GM19043 (cell line): ENCODE results near the gene SLC25A30.

Source experiments
- ATAC-seq: cut with Tn5 transposase; IDR thresholded peaks from one replicate; pipeline ENCODE4 v1.9.1; 2021; ENCODE audit warnings: low read depth; ENCODE audit not compliant: unreplicated experiment

The SLC25A30 gene, protein sequence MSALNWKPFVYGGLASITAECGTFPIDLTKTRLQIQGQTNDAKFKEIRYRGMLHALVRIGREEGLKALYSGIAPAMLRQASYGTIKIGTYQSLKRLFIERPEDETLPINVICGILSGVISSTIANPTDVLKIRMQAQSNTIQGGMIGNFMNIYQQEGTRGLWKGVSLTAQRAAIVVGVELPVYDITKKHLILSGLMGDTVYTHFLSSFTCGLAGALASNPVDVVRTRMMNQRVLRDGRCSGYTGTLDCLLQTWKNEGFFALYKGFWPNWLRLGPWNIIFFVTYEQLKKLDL

DNA sequence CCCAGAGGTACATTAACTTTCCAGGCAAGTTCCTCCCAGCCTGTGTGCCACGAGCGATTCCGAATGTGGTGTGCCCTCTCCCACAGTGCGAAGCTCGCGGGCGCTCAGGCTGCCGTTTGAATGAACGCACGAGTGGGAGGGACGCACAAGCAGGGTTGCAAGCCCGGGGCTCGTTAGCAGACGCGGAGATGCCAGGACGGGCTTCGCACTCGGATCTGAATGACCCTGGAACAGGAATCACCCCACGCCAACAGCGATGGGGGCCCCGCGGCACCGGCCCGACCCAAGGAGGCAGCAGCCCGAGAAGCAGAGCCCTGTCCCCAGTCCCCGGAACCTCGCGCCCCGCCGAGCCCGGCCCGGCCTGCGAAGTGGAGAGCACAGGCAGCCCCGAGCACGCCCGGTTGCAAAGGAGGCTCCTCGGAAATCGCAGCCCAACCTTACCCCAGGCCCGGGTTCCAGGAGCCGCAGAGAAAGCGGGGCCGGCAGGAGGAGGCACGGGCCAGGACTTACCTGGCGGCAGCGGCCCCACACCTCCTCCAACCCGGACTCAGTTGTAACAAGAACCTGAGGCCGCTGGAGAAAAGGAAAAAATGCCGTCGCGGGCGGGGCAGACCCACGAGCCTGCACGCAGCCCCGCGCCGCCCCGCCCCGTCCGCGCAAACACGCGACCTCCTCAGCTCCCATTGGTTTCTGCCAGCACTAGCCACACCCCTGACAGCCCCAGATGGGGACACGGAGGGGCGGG is at the start of gene SLC25A30:
TSS of gene SLC25A30 (minus strand) at position 584 of the 745 bp plus-strand sequence. CDS start 6,948 bp downstream, outside the sequence.
- peak; percentile 89 for ATAC-seq

DNA sequence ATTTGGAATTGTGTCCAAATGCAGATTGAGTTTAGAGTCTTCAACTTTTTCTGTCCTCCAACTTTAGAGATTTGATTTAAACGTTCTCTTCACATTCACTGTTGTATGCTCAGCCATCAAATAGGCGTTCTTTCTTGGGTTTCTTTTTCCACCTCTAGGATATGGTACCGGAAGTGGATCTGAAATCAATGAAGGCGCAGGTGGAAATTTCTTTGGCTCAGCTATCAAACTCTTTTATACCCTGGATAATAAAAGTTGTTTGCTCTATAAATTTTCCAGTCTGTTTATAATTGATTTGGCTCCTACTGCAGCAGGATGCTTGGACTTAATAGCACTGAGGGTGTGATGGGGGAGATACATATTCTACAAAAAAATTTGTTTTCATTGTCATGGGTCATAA is 48.2 kb upstream of the SLC25A30 start:
- ATAC-seq = no peak

DNA sequence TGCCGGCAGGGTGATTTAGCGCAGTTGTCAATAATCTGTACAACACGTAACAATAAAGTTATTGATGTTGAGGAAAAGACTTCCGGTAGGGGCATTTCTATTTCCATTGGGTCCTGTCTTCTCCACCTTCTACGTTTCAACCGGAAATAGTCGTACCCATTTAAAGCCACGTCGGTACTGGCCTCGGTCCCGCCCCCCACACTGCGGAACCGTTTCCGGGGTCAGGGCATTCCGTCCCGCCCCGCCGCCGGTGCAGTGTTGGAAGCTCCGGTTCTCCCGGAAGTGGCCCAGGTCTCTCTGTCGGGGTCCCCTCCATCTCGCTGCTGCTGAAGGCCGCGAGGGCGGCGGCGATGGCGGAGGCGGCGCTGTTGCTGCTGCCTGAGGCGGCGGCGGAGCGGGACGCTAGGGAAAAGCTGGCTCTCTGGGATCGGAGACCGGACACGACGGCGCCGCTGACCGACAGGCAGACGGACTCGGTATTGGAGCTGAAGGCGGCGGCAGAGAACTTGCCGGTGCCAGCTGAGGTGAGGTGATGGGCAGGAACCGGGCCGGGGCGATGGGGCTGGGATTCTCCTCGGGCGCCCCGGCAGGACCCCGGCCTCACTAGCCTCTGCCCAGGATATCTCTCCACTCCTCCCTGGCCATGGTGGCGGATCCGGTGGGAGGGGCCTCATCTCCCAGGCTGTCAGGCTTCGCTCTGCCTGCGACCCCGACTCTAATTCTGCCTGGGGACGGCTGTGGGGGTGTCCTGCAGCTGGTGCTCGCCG is 46.7 kb upstream of the SLC25A30 start, which contains the start of gene COG3:
TSS of gene COG3 (plus strand) at position 253 of the 767 bp plus-strand sequence. CDS start at position 351, 98 bp downstream.
- ATAC-seq = peak; percentile 94

DNA sequence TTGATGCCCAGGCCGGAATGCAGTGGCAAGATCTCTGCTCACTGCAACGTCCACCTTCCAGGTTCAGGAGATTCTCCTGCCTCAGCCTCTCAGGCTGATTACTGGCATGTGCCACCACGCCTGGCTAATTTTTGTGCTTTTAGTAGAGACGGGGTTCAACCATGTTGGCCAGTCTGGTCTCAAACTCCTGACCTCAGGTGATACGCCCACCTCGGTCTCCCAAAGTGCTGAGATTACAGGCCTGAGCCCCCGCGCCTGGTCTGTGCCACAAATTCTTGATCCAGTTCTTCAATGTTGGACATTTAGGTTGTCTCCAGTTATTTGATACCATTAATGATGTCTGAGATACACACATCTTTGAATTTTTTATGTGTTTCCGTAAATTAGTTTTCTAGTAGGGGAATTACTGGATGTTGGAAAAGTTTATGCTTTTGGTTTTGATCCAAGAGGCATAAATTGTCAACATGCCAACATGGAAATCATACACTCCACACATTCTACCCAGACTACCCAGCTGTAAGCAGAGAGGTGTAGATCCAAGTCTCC is 46.0 kb upstream of the SLC25A30 start:
- ATAC-seq = no peak

DNA sequence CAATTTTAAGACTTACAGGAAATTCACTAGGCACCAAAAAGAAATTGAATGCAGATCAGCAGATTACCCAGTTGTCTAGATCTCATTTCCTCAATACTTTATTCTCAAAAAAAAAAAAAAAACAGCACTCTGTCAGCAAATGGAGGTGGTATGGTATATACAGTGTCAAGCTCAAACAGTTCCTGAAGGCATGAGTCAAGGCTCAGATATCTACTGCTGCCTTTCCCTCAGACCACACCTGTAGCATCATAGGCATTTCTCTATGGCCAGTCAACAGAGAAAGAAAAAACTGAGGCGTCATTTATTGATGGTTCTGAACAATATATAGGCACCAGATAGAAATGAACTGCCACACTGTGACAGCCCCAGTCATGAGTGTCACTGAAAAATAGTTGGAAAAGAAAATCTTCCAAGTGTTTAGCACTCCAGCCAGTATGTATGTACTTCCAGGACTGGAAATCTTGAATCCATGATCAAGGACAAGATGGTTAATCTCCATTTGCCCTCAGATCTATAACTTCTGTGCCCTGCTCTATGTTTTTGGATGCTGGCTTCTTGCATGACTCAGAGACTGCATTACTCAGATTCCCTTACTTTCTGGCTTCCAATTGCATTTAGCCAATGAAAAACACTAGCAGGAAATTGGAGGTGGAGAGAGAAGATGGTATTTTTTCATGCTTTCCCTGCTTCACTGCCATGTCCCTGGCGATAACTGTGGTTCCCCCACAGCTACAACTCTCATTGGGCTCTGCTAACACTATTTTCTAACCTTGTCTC is 38.2 kb upstream of the SLC25A30 start:
- no peak for ATAC-seq

DNA sequence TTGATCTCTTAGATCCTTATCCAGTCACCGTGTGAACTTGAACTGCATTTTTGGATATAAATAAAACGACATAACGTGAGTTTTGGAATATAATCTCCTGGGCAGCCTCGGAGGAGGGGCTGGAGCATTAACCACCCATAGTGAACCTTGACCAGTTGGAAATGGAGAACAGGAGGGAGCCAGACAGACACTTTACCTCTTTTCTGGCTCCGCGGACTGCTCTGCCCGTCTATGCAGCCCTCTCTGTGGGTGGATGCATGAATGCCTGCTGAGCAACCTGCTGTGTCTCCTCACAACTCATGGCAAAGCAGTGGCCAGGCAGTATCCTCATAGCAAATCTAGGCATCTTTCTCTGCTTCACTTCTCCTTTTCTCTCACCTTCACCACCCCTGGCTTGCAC is 36.0 kb upstream of the SLC25A30 start:
- ATAC-seq = no peak

DNA sequence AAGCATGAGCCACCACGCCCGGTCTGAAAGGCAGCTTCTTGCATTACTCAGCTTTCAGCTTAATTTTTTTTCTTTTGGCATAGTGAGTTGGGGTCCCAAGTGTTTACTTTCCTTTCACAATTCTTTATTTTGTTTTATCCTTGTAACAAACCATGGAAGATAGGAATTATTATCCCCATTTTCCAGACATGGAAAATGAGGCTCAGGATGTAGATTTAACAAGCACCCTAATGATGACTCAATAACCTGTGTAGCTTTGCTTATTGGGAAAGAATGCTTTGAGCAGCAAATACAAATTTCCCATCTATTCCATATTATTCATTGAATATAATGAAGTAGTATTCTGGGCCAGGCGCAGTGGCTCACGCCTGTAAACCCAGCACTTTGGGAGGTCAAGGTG is 33.1 kb upstream of the SLC25A30 start:
- no peak for ATAC-seq

DNA sequence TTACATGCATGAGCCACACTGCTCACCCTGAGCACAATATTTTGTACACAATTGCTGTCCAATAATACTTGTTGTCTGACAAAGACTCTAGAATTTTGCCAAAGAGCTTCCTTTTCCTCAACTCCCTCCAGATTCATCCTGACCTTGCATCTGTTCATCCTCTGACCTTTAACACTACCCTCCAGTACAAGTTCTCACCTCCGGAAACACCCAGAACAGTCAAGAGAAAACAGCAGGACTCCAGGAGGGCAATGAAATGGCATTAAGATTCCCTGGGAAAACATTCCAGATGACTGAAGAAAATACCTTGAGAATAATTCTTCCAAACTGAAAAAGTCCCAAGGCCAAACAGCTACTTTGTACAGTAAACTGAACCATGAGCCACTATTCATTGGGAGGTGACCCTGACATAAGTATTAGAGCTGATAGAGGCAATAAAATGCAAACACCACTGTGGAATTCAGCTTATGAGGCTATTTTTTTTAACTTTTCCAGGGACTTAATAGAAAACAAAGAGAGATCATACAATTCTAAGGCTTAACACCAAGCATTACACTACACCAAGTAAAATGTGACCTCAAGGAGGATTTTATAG is 30.9 kb upstream of the SLC25A30 start:
- no peak for ATAC-seq

DNA sequence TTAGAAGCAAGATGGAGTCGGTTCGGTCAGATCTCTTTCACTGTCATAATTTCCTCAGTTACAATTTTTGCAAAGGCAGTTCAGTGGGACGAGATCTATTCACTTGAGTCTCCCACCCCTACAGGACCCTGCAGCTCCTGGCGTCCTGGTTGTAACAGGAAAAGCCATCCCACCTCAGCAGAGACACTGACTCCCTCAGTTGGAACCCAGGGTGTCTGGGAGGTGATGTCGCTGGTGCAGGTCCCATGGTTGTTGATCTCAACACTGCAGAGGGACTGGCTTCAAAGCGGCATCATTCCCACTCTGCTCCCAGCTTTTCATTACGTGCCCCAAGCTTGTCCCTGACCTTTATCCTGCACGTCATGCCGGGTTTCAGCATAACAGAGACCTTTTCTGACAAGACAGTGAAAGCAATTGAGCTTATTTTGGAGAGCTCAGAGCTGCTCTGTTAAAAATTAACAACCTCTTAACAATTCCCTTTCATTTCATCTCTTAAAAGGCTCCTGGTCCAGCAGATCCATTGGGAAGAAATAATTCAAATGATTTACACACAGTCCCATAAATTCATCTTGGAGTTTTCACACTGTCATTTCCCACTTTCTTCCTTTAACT is 29.0 kb upstream of the SLC25A30 start:
- ATAC-seq = no peak

DNA sequence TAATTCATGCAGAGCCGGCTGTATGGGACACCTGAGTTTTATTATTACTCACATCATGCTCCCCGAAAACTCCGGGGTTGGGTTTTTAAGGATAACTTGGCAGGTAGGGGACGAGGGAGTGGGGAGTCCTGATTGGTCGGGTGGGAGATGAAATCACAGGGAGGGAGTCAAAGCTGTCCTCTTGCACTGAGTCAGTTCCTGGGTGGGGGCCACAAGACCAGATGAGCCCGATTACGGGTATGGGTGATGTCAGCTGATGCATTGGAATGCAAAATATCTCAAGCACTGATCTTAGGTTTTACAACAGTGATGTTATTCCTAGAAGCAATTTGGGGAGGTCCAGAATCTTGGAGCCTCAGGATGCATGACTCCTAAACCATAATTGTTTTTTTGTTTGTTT is 28.0 kb upstream of the SLC25A30 start:
- ATAC-seq = no peak

DNA sequence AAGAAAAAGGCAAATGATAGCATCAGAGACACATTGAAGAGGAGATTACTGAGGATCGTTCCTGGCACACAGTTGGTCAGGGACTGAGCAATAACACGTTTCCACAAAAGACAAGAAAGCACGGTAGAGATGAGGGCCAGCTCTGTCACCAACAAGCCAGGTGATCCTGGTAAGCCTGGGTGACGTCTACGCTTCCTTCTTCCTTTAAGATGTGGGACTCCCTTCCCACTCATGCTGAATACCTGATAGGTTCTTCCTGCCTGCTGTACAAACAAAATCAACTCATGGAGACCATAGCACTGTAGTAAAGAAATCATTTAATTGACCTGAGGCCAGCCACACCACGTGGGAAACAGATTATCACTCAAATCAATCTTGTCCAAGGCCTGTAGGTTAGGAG is 26.9 kb upstream of the SLC25A30 start:
- no peak for ATAC-seq

DNA sequence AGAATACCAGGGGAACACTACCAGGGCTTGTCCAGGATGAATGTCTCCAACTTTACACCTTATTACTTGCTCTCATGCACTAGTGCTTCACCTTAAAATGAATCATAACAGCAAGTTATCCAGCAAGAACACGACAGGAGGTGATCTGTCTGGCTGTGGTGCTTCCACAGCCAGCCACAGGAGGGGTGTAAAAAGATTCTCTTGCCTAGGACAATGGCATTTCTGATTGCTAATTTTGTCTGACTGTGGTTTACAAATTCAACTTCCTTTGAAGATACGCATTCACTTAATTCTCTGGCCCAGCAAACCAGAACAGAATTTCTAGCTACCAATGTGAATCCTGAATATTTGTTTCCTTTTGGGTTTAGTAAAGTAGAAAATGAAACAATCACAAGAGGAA is 23.5 kb upstream of the SLC25A30 start:
- ATAC-seq = no peak

DNA sequence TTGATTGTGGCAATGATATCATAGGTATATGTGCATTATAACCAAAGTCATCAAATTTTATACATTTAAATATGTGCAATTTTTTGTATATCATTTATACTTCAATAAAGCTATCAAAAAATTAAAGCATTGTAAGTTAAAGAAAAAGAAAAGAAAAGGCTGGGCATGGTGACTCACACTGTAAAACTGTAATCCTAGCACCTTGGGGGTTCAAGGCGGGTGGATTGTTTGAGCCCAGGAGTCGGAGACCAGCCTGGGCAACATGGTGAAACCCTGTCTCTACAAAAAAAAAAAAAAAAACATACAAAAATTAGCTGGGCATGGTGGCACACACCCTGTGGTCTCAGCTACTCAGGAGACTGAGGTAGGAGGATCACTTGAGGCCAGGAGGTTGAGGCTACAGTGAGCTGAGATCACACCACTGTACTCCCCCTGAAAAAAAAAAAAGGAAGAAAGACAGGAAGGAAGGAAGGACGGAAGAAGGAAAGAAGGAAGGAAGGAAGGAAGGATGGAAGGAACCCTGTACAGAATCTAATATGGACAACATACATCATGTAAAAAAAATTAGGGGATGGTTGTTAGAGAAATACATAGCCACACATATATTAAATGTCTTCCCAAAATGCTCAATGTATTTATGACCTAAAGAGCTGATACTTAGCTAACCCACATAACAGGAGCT is 21.7 kb upstream of the SLC25A30 start:
- ATAC-seq = no peak

DNA sequence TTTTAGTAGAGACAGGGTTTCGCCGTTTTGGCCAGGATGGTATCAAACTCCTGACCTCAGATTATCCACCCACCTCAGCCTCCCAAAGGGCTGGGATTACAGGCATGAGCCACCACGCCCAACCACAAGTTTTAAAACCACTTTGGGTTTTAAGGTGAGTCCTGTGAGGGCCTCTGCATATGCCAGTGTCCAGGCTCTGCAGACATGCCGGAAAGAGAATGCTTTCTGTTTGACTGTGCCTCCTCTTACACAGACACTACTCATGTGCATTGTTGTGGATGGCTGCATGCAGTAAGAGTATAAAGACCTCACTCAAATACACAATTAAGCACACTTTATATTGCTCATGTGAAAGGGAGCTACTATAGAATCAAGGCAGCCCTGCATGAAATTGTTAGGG is 20.8 kb upstream of the SLC25A30 start:
- ATAC-seq = no peak

DNA sequence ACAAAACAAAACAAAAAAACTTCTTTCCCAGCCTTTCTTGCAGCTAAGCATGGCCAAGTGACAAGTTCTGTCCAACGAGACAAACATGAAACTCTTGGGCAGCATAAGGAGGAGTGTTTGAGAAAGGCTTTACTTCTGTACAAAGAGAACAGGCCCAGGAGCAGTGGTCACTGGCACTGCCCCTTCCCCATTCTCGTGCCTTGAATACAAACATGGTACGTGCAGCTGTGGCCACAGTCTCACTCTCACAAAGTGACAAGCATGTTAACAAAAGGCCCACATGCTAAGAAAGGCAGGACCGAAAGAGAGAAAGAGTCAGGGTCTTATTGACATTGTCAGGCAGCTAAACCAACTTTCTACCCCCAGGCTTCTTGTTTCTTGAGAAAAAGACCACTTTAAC is 19.8 kb upstream of the SLC25A30 start:
- ATAC-seq = no peak

DNA sequence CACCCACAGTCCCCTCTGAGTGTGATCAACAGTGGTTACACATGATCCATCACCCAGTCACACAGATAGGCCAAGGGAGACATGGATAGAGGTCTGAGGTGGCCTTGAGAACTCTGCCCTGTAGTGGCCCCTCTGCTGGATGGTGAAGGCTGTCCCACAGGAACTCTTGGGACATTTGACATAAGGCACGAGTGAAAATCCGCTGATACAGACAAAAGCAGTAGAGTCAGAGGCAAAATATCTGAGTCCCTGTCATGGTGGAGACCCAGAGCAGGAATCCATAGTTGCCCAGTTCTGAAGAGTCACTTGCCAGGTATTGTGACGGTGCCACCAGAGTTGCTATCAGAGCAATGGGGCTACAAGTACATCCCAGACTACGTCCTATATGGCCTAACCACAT is 18.8 kb upstream of the SLC25A30 start:
- ATAC-seq = no peak

DNA sequence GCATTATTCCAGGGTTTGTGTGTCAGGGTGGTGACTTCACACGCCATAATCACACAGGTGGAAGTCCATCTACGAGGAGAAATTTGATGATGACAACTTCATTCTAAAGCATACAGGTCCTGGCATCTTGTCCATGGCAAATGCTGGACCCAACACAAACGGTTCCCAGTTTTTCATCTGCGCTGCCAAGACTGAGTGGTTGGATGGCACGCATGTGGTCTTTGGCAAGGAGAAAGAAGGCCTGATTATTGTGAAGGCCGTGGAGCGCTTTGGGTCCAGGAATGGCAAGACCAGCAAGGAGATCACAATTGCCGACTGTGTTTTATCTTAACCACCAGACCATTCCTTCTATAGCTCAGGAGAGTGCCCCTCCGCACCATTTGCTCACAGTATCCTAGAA is 18.2 kb upstream of the SLC25A30 start:
- no peak for ATAC-seq

DNA sequence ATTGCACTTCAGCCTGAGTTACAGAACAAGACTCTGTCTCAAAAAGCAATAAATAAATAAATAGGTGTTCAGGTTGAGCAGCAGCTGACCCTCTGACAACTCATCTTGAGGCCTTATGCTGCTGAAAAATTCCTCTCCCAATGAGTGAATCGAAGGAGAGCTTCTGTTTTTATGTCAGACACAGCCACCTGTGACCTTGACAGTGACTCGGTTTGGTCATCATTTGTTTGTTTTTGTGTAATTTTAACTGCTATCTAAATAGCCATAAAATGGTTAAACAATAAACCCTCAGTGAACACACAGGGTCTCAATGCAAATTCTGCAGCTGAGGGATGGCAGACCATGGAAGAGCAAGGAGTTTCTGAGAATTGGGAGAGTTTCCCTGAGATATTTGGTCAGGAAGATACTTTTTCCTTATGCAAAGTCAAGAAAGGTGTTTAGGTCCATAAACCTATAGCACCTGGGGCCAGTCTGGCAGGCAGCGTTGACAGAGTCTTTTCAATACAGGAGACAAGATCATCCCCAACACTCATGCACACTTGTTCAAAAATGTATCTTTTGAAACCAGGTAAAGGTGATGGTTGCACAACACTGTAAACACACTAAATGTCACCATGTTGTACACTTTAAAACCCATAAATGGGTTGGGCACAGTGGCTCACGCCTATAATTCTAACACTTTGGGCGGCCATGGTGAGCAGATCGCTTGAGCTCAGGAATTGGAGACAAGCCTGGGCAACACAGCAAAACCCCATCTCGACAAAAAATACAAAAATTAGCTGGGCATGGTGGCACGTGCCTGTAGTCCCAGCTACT is 16.6 kb upstream of the SLC25A30 start:
- no peak for ATAC-seq
